OCI-LY7 (cell line): ENCODE data around the gene SPRR3. TPM values are rescaled to one million over a fixed set of nuclear protein-coding genes. Genes with fewer than 3 reads are reported as not detected.

ENCODE experiments used
- BruUV-seq: library from RNA; stranded (reverse); fragments of 400-500 nt; replicated peaks from 2 replicates; lab custom pipeline; 2021; lab: Mats Ljungman, UMichigan
- CTCF ChIA-PET: fragments of 300-600 bp; sonication (Branson Sonifier 250); formaldehyde crosslinking; loops from one replicate; lab custom pipeline; 2022; ENCODE audit warnings: antibody characterized with exemption; ENCODE audit not compliant: unreplicated experiment; lab: Charles Lee
- POLR2A ChIA-PET: fragments of 300-600 bp; sonication (Branson Sonifier 250); formaldehyde crosslinking; loops from one replicate; lab custom pipeline; 2022; ENCODE audit warnings: antibody characterized with exemption; lab: Charles Lee
- DNase-seq: peaks from one replicate; pipeline ENCODE4 v3.0.0-alpha.2; 2015; ENCODE audit warnings: low spot score
- H2AFZ ChIP-seq: fragments of 200-600 bp; sonication (generic), shearing (Covaris generic); 2 replicates; pipeline ENCODE4 v1.6.1; 2014; ENCODE audit warnings: mild to moderate bottlenecking, antibody characterized with exemption, low read length, moderate library complexity
- H3K27ac ChIP-seq: fragments of 200-600 bp; sonication (generic); 2 replicates; pipeline ENCODE4 v1.5.1; 2014; ENCODE audit warnings: mixed run types, low read depth, mild to moderate bottlenecking, moderate library complexity, low read length, inconsistent platforms; ENCODE audit not compliant: poor library complexity, severe bottlenecking
- H3K36me3 ChIP-seq: fragments of 200-600 bp; sonication (generic); 2 replicates; pipeline ENCODE4 v1.6.1; 2014; ENCODE audit warnings: mild to moderate bottlenecking, antibody characterized with exemption, low read length, moderate library complexity, mixed read lengths; ENCODE audit not compliant: insufficient read depth
- H3K4me1 ChIP-seq: fragments of 200-600 bp; sonication (generic); 2 replicates; pipeline ENCODE4 v1.5.1; 2014; ENCODE audit warnings: mild to moderate bottlenecking, low read length; ENCODE audit not compliant: insufficient read depth, poor library complexity, severe bottlenecking
- H3K4me2 ChIP-seq: fragments of 200-600 bp; sonication (generic); 2 replicates; pipeline ENCODE4 v1.6.1; 2014; ENCODE audit warnings: mild to moderate bottlenecking, low read length
- H3K4me3 ChIP-seq: fragments of 200-600 bp; sonication (generic); 2 replicates; pipeline ENCODE4 v1.5.1; 2014; ENCODE audit warnings: mild to moderate bottlenecking, low read depth, low read length; ENCODE audit not compliant: poor library complexity, severe bottlenecking
- H3K79me2 ChIP-seq: fragments of 200-600 bp; sonication (generic); 2 replicates; pipeline ENCODE4 v1.6.1; 2016; ENCODE audit warnings: low read depth, mild to moderate bottlenecking, low read length, moderate library complexity, mixed read lengths; ENCODE audit not compliant: insufficient read depth
- H3K9me2 ChIP-seq: fragments of 200-600 bp; sonication (generic); 2 replicates; pipeline ENCODE4 v1.6.1; 2016; ENCODE audit warnings: mild to moderate bottlenecking, low read length, mixed read lengths; ENCODE audit not compliant: insufficient read depth
- H3K9me3 ChIP-seq: fragments of 200-600 bp; sonication (generic); 2 replicates; pipeline ENCODE4 v1.6.1; 2014; ENCODE audit warnings: mild to moderate bottlenecking, mixed run types, low read length, mixed read lengths
- H4K20me1 ChIP-seq: fragments of 200-600 bp; sonication (generic); 2 replicates; pipeline ENCODE4 v1.6.1; 2014; ENCODE audit warnings: mild to moderate bottlenecking, antibody characterized with exemption, low read length, moderate library complexity, mixed read lengths; ENCODE audit not compliant: insufficient read depth
- EZH2phosphoT487 ChIP-seq: fragments of 200-600 bp; sonication (generic); IDR thresholded peaks from 2 replicates; pipeline ENCODE4 v1.6.1; 2018; ENCODE audit warnings: low read depth, borderline replicate concordance, mild to moderate bottlenecking, mixed run types, antibody characterized with exemption, low read length, moderate library complexity, mixed read lengths
- intact Hi-C: fragments of 100-400 bp; cut with micrococcal nuclease; formaldehyde crosslinking; loops from one replicate; pipeline ENCODE4 v1.10.0; 2022; ENCODE audit not compliant: unreplicated experiment
- total RNA-seq, 2 experiments: library from RNA; depleted of rRNA in 1 of 2; stranded (reverse); fragments of >200 nt in 1 of 2; shearing (Covaris generic) in 1 of 2; gene quantifications; 2 replicates each; pipeline ENCODE4 v1.2.3, GENCODE V29; 2014 to 2022
- TF ChIP-seq, protein P1 (sequence below): fragments of 200-600 bp; sonication (generic); conservative IDR thresholded peaks from 2 replicates; pipeline ENCODE4 v1.5.1; 2014; ENCODE audit warnings: mild to moderate bottlenecking, antibody characterized with exemption, low read length, moderate library complexity, mixed read lengths

Gene SPRR3
- total RNA-seq, 2 experiments from 2014 or later, result not detected

DNA sequence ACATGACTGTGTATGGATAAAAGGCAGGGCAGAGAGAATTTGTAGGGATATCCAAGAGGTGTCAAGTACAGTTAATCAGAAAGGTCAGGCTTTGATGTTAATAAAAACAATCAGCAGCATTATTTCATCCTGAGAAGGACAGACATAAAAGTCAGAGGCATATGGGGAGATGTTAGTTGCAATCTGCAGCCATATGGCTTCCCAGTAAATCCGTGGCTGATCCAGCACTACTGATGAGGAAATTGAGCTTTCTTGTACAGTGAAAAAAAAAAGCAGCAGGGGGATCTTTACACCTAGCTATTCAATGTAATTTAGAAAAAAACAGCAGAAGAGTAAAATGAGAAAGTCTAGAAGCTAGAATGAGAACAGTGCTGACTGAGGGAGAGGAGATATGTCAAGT is 27.2 kb downstream of the SPRR3 start:
- Histone ChIP-seq H3K36me3 (no peaks in the 10 kb centered on the region), H3K4me1 (no peaks in the 10 kb centered on the region), H2AFZ (no peak overlapping the region), H3K79me2 (no peaks in the 10 kb centered on the region), H4K20me1 (no peaks in the 10 kb centered on the region), H3K4me3 (no peak overlapping the region), H3K4me2 (no peak overlapping the region), H3K9me3 (no peaks in the 10 kb centered on the region), H3K27ac (no peak overlapping the region), H3K9me2 (no peaks in the 10 kb centered on the region)
- ChIA-PET POLR2A (no interaction called here), CTCF (no interaction called here)
- BruUV-seq, result no TSS peak
- DNase-seq, result no peak
- intact Hi-C loops, result no loop called here
- TF ChIP-seq, protein P1, sequence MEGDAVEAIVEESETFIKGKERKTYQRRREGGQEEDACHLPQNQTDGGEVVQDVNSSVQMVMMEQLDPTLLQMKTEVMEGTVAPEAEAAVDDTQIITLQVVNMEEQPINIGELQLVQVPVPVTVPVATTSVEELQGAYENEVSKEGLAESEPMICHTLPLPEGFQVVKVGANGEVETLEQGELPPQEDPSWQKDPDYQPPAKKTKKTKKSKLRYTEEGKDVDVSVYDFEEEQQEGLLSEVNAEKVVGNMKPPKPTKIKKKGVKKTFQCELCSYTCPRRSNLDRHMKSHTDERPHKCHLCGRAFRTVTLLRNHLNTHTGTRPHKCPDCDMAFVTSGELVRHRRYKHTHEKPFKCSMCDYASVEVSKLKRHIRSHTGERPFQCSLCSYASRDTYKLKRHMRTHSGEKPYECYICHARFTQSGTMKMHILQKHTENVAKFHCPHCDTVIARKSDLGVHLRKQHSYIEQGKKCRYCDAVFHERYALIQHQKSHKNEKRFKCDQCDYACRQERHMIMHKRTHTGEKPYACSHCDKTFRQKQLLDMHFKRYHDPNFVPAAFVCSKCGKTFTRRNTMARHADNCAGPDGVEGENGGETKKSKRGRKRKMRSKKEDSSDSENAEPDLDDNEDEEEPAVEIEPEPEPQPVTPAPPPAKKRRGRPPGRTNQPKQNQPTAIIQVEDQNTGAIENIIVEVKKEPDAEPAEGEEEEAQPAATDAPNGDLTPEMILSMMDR, result no peak
- TF ChIP-seq EZH2phosphoT487, result no peak

GRCh38 chr1:153030895-153031294 is 29.3 kb downstream of the SPRR3 start, which contains the start of gene SPRR1B:
SPRR1B (plus strand) TSS chr1:153031203; CDS start chr1:153032346, 1,143 bp downstream.
- no peak within 1 kb of the TSS for H3K4me2 ChIP-seq
- POLR2A ChIA-PET, result no interaction called here
- no TSS peak for BruUV-seq

GRCh38 chr1:153032073-153032472 is 30.5 kb downstream of the SPRR3 start:
- DNase-seq, result no peak
- no peak overlapping the region for H3K27ac ChIP-seq
- no peaks in the 10 kb centered on the region for H3K36me3 ChIP-seq
- no TSS peak for BruUV-seq
- no peak for TF ChIP-seq EZH2phosphoT487
- TF ChIP-seq, protein P1, result no peak
- no peak overlapping the region for H2AFZ ChIP-seq
- H4K20me1 ChIP-seq, result no peaks in the 10 kb centered on the region
- H3K79me2 ChIP-seq, result no peaks in the 10 kb centered on the region
- intact Hi-C loops, result no loop called here
- POLR2A ChIA-PET, result no interaction called here
- CTCF ChIA-PET, result no interaction called here
- no peak overlapping the region for H3K4me2 ChIP-seq
- no peaks in the 10 kb centered on the region for H3K4me1 ChIP-seq
- no peak overlapping the region for H3K4me3 ChIP-seq
- H3K9me3 ChIP-seq, result no peaks in the 10 kb centered on the region
- H3K9me2 ChIP-seq, result no peaks in the 10 kb centered on the region

More at GRCh38 chr1:153030895-153031294, 29.3 kb downstream of the SPRR3 start, which contains the start of gene SPRR1B:
- Histone ChIP-seq H3K4me1 (no peaks in the 10 kb centered on the region), H4K20me1 (no peaks in the 10 kb centered on the region), H3K9me3 (no peaks in the 10 kb centered on the region), H3K4me3 (no peak within 1 kb of the TSS), H3K27ac (no peak within 1 kb of the TSS), H2AFZ (no peak within 1 kb of the TSS), H3K9me2 (no peaks in the 10 kb centered on the region), H3K79me2 (no peaks in the 10 kb centered on the region), H3K36me3 (no peaks in the 10 kb centered on the region)
- TF ChIP-seq, protein P1, result no peak
- TF ChIP-seq EZH2phosphoT487, result no peak
- CTCF ChIA-PET, result no interaction called here
- DNase-seq, result no peak
- intact Hi-C loops, result no loop called here
